Measurements from ENCODE around the gene ZNF587.
"Not testable (repeated sequence)": the region's sequence is repeated elsewhere in the genome, so short reads cannot be mapped to it uniquely, and the experiment has no call there.

Gene ZNF587

GRCh38 chr19:57873883-57874799 lies 24.5 kb downstream of the ZNF587 start:
- Histone ChIP-seq H3K36me3 (ENCODE audit: control insufficient read depth in 1 of 2, insufficient read depth in 2 of 2, low read length in 2 of 2) (peaks cover 26 to 65% of the 10 kb centered on the region in 2 donors), H3K9me3 (ENCODE audit: control insufficient read depth in 1 of 2, low read length in 2 of 2) (peaks cover 63 to 68% of the 10 kb centered on the region in 2 donors)
- not testable (repeated sequence) for H3K4me1 ChIP-seq (ENCODE audit: control insufficient read depth in 1 of 2, insufficient read depth in 2 of 2, low read length in 2 of 2); H3K27ac ChIP-seq (ENCODE audit: low read depth, low read length); H3K9ac ChIP-seq (ENCODE audit: low read depth in 1 of 2, low read length in 2 of 2); H3K4me3 ChIP-seq (ENCODE audit: low read depth in 1 of 2, low read length in 2 of 2); H3K27me3 ChIP-seq (ENCODE audit: control insufficient read depth in 1 of 2, insufficient read depth in 2 of 2, low read length in 2 of 2)

GRCh38 chr19:57886046-57886445 lies 36.4 kb downstream of the ZNF587 start:
- Histone ChIP-seq H3K9ac (ENCODE audit: low read depth in 1 of 2, low read length in 2 of 2) (no peak overlapping the region), H3K4me1 (ENCODE audit: control insufficient read depth in 1 of 2, insufficient read depth in 2 of 2, low read length in 2 of 2) (peaks cover 3 to 8% of the 10 kb centered on the region in 2 donors), H3K9me3 (ENCODE audit: control insufficient read depth in 1 of 2, low read length in 2 of 2) (peaks cover 8% of the 10 kb centered on the region in 2 donors), H3K27me3 (ENCODE audit: control insufficient read depth in 1 of 2, insufficient read depth in 2 of 2, low read length in 2 of 2) (no peaks in the 10 kb centered on the region), H3K36me3 (ENCODE audit: control insufficient read depth in 1 of 2, insufficient read depth in 2 of 2, low read length in 2 of 2) (peaks cover 0 to 19% of the 10 kb centered on the region in 2 donors), H3K4me3 (ENCODE audit: low read depth in 1 of 2, low read length in 2 of 2) (peak overlapping the region in 1 of 2 donors; percentile 48), H3K27ac (ENCODE audit: low read depth, low read length) (no peak overlapping the region)

GRCh38 chr19:57887195-57887941 lies 37.7 kb downstream of the ZNF587 start:
- H3K4me1 ChIP-seq (ENCODE audit: control insufficient read depth in 1 of 2, insufficient read depth in 2 of 2, low read length in 2 of 2) = peaks cover 3 to 8% of the 10 kb centered on the region in 2 donors
- peaks cover 8% of the 10 kb centered on the region in 2 donors for H3K9me3 ChIP-seq (ENCODE audit: control insufficient read depth in 1 of 2, low read length in 2 of 2)
- H3K27me3 ChIP-seq (ENCODE audit: control insufficient read depth in 1 of 2, insufficient read depth in 2 of 2, low read length in 2 of 2) = no peaks in the 10 kb centered on the region
- peaks cover 0 to 19% of the 10 kb centered on the region in 2 donors for H3K36me3 ChIP-seq (ENCODE audit: control insufficient read depth in 1 of 2, insufficient read depth in 2 of 2, low read length in 2 of 2)
- no peak overlapping the region for H3K9ac ChIP-seq (ENCODE audit: low read depth in 1 of 2, low read length in 2 of 2)
- H3K27ac ChIP-seq (ENCODE audit: low read depth, low read length) = no peak overlapping the region
- H3K4me3 ChIP-seq (ENCODE audit: low read depth in 1 of 2, low read length in 2 of 2) = peak overlapping the region; percentile 92 to 98

- Histone ChIP-seq H3K4me3 (ENCODE audit: low read depth in 1 of 2, low read length in 2 of 2) (peak overlapping the region; percentile 92 to 98), H3K9ac (ENCODE audit: low read depth in 1 of 2, low read length in 2 of 2) (peak overlapping the region; percentile 72), H3K27ac (ENCODE audit: low read depth, low read length) (no peak overlapping the region), H3K27me3 (ENCODE audit: control insufficient read depth in 1 of 2, insufficient read depth in 2 of 2, low read length in 2 of 2) (no peaks in the 10 kb centered on the region), H3K36me3 (ENCODE audit: control insufficient read depth in 1 of 2, insufficient read depth in 2 of 2, low read length in 2 of 2) (peaks cover 0 to 19% of the 10 kb centered on the region in 2 donors), H3K9me3 (ENCODE audit: control insufficient read depth in 1 of 2, low read length in 2 of 2) (peaks cover 8% of the 10 kb centered on the region in 2 donors), H3K4me1 (ENCODE audit: control insufficient read depth in 1 of 2, insufficient read depth in 2 of 2, low read length in 2 of 2) (peaks cover 3 to 8% of the 10 kb centered on the region in 2 donors)
Measured at GRCh38 chr19:57888107-57888559, 38.5 kb downstream of the ZNF587 start.

- Histone ChIP-seq H3K36me3 (ENCODE audit: control insufficient read depth in 1 of 2, insufficient read depth in 2 of 2, low read length in 2 of 2) (peaks cover 0 to 19% of the 10 kb centered on the region in 2 donors), H3K27ac (ENCODE audit: low read depth, low read length) (peak within 1 kb of the TSS; percentile 39), H3K4me3 (ENCODE audit: low read depth in 1 of 2, low read length in 2 of 2) (peak within 1 kb of the TSS; percentile 92 to 98), H3K9me3 (ENCODE audit: control insufficient read depth in 1 of 2, low read length in 2 of 2) (peaks cover 8% of the 10 kb centered on the region in 2 donors), H3K9ac (ENCODE audit: low read depth in 1 of 2, low read length in 2 of 2) (peak within 1 kb of the TSS; percentile 72), H3K4me1 (ENCODE audit: control insufficient read depth in 1 of 2, insufficient read depth in 2 of 2, low read length in 2 of 2) (peaks cover 3 to 8% of the 10 kb centered on the region in 2 donors), H3K27me3 (ENCODE audit: control insufficient read depth in 1 of 2, insufficient read depth in 2 of 2, low read length in 2 of 2) (no peaks in the 10 kb centered on the region)
Measured at GRCh38 chr19:57888560-57889231, 39.0 kb downstream of the ZNF587 start, which contains the start of gene ZNF814. ZNF814 (minus strand) TSS chr19:57889037; CDS start chr19:57888802, 235 bp downstream.

GRCh38 chr19:57890706-57891105 lies 41.0 kb downstream of the ZNF587 start:
- H3K4me1 ChIP-seq (ENCODE audit: control insufficient read depth in 1 of 2, insufficient read depth in 2 of 2, low read length in 2 of 2); H3K36me3 ChIP-seq (ENCODE audit: control insufficient read depth in 1 of 2, insufficient read depth in 2 of 2, low read length in 2 of 2); H3K9me3 ChIP-seq (ENCODE audit: control insufficient read depth in 1 of 2, low read length in 2 of 2): not testable (repeated sequence)

GRCh38 chr19:57900311-57900710 lies 50.7 kb downstream of the ZNF587 start:
- H3K4me3 ChIP-seq (ENCODE audit: low read depth in 1 of 2, low read length in 2 of 2) = no peak overlapping the region
- peaks cover 0 to 3% of the 10 kb centered on the region in 2 donors for H3K9me3 ChIP-seq (ENCODE audit: control insufficient read depth in 1 of 2, low read length in 2 of 2)
- no peaks in the 10 kb centered on the region for H3K27me3 ChIP-seq (ENCODE audit: control insufficient read depth in 1 of 2, insufficient read depth in 2 of 2, low read length in 2 of 2)
- H3K9ac ChIP-seq (ENCODE audit: low read depth in 1 of 2, low read length in 2 of 2) = no peak overlapping the region
- H3K27ac ChIP-seq (ENCODE audit: low read depth, low read length) = no peak overlapping the region
- H3K4me1 ChIP-seq (ENCODE audit: control insufficient read depth in 1 of 2, insufficient read depth in 2 of 2, low read length in 2 of 2) = peaks cover 6% of the 10 kb centered on the region in 2 donors
- no peaks in the 10 kb centered on the region for H3K36me3 ChIP-seq (ENCODE audit: control insufficient read depth in 1 of 2, insufficient read depth in 2 of 2, low read length in 2 of 2)

More at GRCh38 chr19:57890706-57891105, 41.0 kb downstream of the ZNF587 start:
- not testable (repeated sequence) for H3K4me3 ChIP-seq (ENCODE audit: low read depth in 1 of 2, low read length in 2 of 2); H3K27ac ChIP-seq (ENCODE audit: low read depth, low read length); H3K27me3 ChIP-seq (ENCODE audit: control insufficient read depth in 1 of 2, insufficient read depth in 2 of 2, low read length in 2 of 2); H3K9ac ChIP-seq (ENCODE audit: low read depth in 1 of 2, low read length in 2 of 2)

GRCh38 chr19:57903618-57904184 lies 54.0 kb downstream of the ZNF587 start:
- peaks cover 9 to 15% of the 10 kb centered on the region in 2 donors for H3K9me3 ChIP-seq (ENCODE audit: control insufficient read depth in 1 of 2, low read length in 2 of 2)
- no peak overlapping the region for H3K27ac ChIP-seq (ENCODE audit: low read depth, low read length)
- H3K36me3 ChIP-seq (ENCODE audit: control insufficient read depth in 1 of 2, insufficient read depth in 2 of 2, low read length in 2 of 2) = peaks cover 6 to 13% of the 10 kb centered on the region in 2 donors
- no peak overlapping the region for H3K9ac ChIP-seq (ENCODE audit: low read depth in 1 of 2, low read length in 2 of 2)
- peaks cover 6% of the 10 kb centered on the region in 2 donors for H3K4me1 ChIP-seq (ENCODE audit: control insufficient read depth in 1 of 2, insufficient read depth in 2 of 2, low read length in 2 of 2)
- H3K4me3 ChIP-seq (ENCODE audit: low read depth in 1 of 2, low read length in 2 of 2) = peak overlapping the region in 1 of 2 donors; percentile 51
- H3K27me3 ChIP-seq (ENCODE audit: control insufficient read depth in 1 of 2, insufficient read depth in 2 of 2, low read length in 2 of 2) = no peaks in the 10 kb centered on the region

GRCh38 chr19:57905258-57905657 lies 55.6 kb downstream of the ZNF587 start:
- H3K27ac ChIP-seq (ENCODE audit: low read depth, low read length) = no peak overlapping the region
- peaks cover 6% of the 10 kb centered on the region in 2 donors for H3K4me1 ChIP-seq (ENCODE audit: control insufficient read depth in 1 of 2, insufficient read depth in 2 of 2, low read length in 2 of 2)
- no peaks in the 10 kb centered on the region for H3K27me3 ChIP-seq (ENCODE audit: control insufficient read depth in 1 of 2, insufficient read depth in 2 of 2, low read length in 2 of 2)
- peaks cover 12 to 16% of the 10 kb centered on the region in 2 donors for H3K9me3 ChIP-seq (ENCODE audit: control insufficient read depth in 1 of 2, low read length in 2 of 2)
- peaks cover 10 to 24% of the 10 kb centered on the region in 2 donors for H3K36me3 ChIP-seq (ENCODE audit: control insufficient read depth in 1 of 2, insufficient read depth in 2 of 2, low read length in 2 of 2)
- H3K9ac ChIP-seq (ENCODE audit: low read depth in 1 of 2, low read length in 2 of 2) = no peak overlapping the region
- no peak overlapping the region for H3K4me3 ChIP-seq (ENCODE audit: low read depth in 1 of 2, low read length in 2 of 2)
